MCF 10A (cell line): ENCODE results near the gene BCL2L12. TPM values are rescaled to one million over a fixed set of nuclear protein-coding genes. Genes with fewer than 3 reads are reported as not detected.

Source experiments
- BruUV-seq: library from RNA; stranded (reverse); fragments of 400-500 nt; replicated peaks from 2 replicates; lab custom pipeline; 2021; lab: Mats Ljungman, UMichigan
- CTCF ChIA-PET: fragments of 300-600 bp; sonication (Branson Sonifier 250); formaldehyde crosslinking; extraction: SDS; loops from one replicate; lab custom pipeline; 2021; ENCODE audit warnings: antibody characterized with exemption, inconsistent platforms; lab: Yijun Ruan, JAX
- POLR2A ChIA-PET: fragments of 300-600, 350-650 bp; sonication (Branson Sonifier 250); formaldehyde crosslinking; extraction: SDS; loops from one replicate; lab custom pipeline; 2020; ENCODE audit warnings: antibody characterized with exemption, inconsistent platforms; lab: Yijun Ruan, JAX
- DNase-seq: peaks from one replicate; pipeline ENCODE4 v3.0.0-alpha.2; 2018; ENCODE audit not compliant: unreplicated experiment
- H3K27ac Mint-ChIP-seq: one replicate; pipeline ENCODE4 v1.8.0; 2022; ENCODE audit warnings: mild to moderate bottlenecking, low read depth, mixed read lengths; ENCODE audit not compliant: unreplicated experiment
- H3K27me3 Mint-ChIP-seq: one replicate; pipeline ENCODE4 v1.8.0; 2022; ENCODE audit warnings: mixed read lengths; ENCODE audit not compliant: insufficient read depth, unreplicated experiment
- H3K36me3 Mint-ChIP-seq: one replicate; pipeline ENCODE4 v1.8.0; 2022; ENCODE audit warnings: mild to moderate bottlenecking, moderate library complexity, mixed read lengths; ENCODE audit not compliant: insufficient read depth, unreplicated experiment
- H3K4me1 Mint-ChIP-seq: one replicate; pipeline ENCODE4 v1.8.0; 2022; ENCODE audit warnings: mixed read lengths; ENCODE audit not compliant: insufficient read depth, unreplicated experiment
- H3K4me3 Mint-ChIP-seq: one replicate; pipeline ENCODE4 v1.8.0; 2022; ENCODE audit warnings: mild to moderate bottlenecking, moderate library complexity, mixed read lengths; ENCODE audit not compliant: unreplicated experiment
- H3K9me3 Mint-ChIP-seq: one replicate; pipeline ENCODE4 v1.8.0; 2022; ENCODE audit warnings: mixed read lengths; ENCODE audit not compliant: unreplicated experiment
- CTCF ChIP-seq: fragments of 200-600 bp; IDR thresholded peaks from one replicate; pipeline ENCODE4 v1.8.0; 2022; ENCODE audit warnings: antibody characterized with exemption, mild to moderate bottlenecking; ENCODE audit not compliant: unreplicated experiment
- intact Hi-C: fragments of 100-400 bp; cut with micrococcal nuclease; formaldehyde crosslinking; loops from 2 replicates; pipeline ENCODE4 v1.14.1; 2022
- total RNA-seq: library from RNA; stranded (reverse); gene quantifications from 2 replicates; pipeline ENCODE4 v1.2.3, GENCODE V29; 2022

Gene BCL2L12
- total RNA-seq, 1 experiment from 2014 or later, result 36.0 TPM

- H3K4me3 Mint-ChIP-seq, result peak overlapping the region; percentile 96
- no peak for TF ChIP-seq CTCF
- H3K4me1 Mint-ChIP-seq, result peaks cover 12% of the 10 kb centered on the region
- peaks cover 56% of the 10 kb centered on the region for H3K36me3 Mint-ChIP-seq
- BruUV-seq, result no TSS peak
- H3K27me3 Mint-ChIP-seq, result no peaks in the 10 kb centered on the region
- no peaks in the 10 kb centered on the region for H3K9me3 Mint-ChIP-seq
- CTCF ChIA-PET, result interaction anchor here (0.5 to 1.5 kb wide), 11 partner anchors 16 to 287 kb away, joined by 3 to 5 read pairs (median 3); partner anchors contain the start of gene SCAF1
- H3K27ac Mint-ChIP-seq, result peak overlapping the region; percentile 60
- intact Hi-C loops, result loop anchor here (1.0 to 10.0 kb wide), 4 partner anchors 87 to 176 kb away; partner anchors contain the start of genes AP2A1, PRR12 and PTOV1
- no peak for DNase-seq
- POLR2A ChIA-PET, result interaction anchor here (0.6 to 8.4 kb wide), 13 partner anchors 15 to 250 kb away, joined by 3 to 121 read pairs (median 4); partner anchors contain the start of genes AKT1S1, AP2A1, ATF5 and BCL2L12
Measured at GRCh38 chr19:49678985-49679770, 13.4 kb downstream of the BCL2L12 start.

- Mint-ChIP-seq H3K9me3 (no peaks in the 10 kb centered on the region), H3K27me3 (no peaks in the 10 kb centered on the region), H3K4me3 (peak overlapping the region; percentile 96), H3K4me1 (peaks cover 12% of the 10 kb centered on the region), H3K27ac (peak overlapping the region; percentile 46), H3K36me3 (peaks cover 63% of the 10 kb centered on the region)
- TF ChIP-seq CTCF, result no peak
- ChIA-PET CTCF (interaction anchor here (0.6 to 1.0 kb wide), 6 partner anchors 36 to 1287 kb away, joined by 3 to 5 read pairs (median 3); no protein-coding TSS in a partner anchor), POLR2A (interaction anchor here (0.6 to 8.4 kb wide), 9 partner anchors 15 to 197 kb away, joined by 3 to 121 read pairs (median 8); partner anchors contain the start of genes AKT1S1, AP2A1, BCL2L12 and IRF3)
- intact Hi-C loops, result loop anchor here (5.0 to 10.0 kb wide), 3 partner anchors 87 to 175 kb away; partner anchors contain the start of genes AP2A1, PRR12 and PTOV1
- BruUV-seq, result no TSS peak
- no peak for DNase-seq
Measured at GRCh38 chr19:49679771-49680413, 14.2 kb downstream of the BCL2L12 start.

- Mint-ChIP-seq H3K4me1 (peaks cover 12% of the 10 kb centered on the region), H3K27me3 (no peaks in the 10 kb centered on the region), H3K27ac (peak overlapping the region; percentile 46), H3K4me3 (no peak overlapping the region), H3K9me3 (no peaks in the 10 kb centered on the region), H3K36me3 (peaks cover 71% of the 10 kb centered on the region)
- intact Hi-C loops, result no loop called here
- TF ChIP-seq CTCF, result peak; percentile 95
- POLR2A ChIA-PET, result interaction anchor here (0.9 to 8.4 kb wide), 3 partner anchors 15 to 39 kb away, joined by 3 to 121 read pairs (median 4); partner anchors contain the start of genes BCL2L12, IRF3, RRAS and SCAF1
- CTCF ChIA-PET, result interaction anchor here (0.6 to 1.4 kb wide), 18 partner anchors 9 to 1288 kb away, joined by 3 to 8 read pairs (median 3); partner anchors contain the start of genes BCL2L12, IRF3 and RRAS
- peak; percentile 83 for DNase-seq
- BruUV-seq, result no TSS peak
Measured at GRCh38 chr19:49680421-49681351, 15.0 kb downstream of the BCL2L12 start.
